RWPE2 (cell line): ENCODE results near the gene KLHL9.

ENCODE experiments used
- ATAC-seq: fragments of 200-7000 bp; cut with Tn5 transposase; 3 replicates; pipeline ENCODE4 v1.9.1; 2021; ENCODE audit warnings: low read depth
- DNase-seq: peaks from one replicate; pipeline ENCODE4 v3.0.0-alpha.2; 2020; ENCODE audit warnings: low spot score
- H3K27ac ChIP-seq: fragments of 450-650 bp; 2 replicates; pipeline ENCODE4 v1.5.1; 2017; ENCODE audit warnings: mild to moderate bottlenecking; ENCODE audit not compliant: poor library complexity, severe bottlenecking
- H3K27me3 ChIP-seq: fragments of 250-450 bp; sonication (Bioruptor Pico); 2 replicates; pipeline ENCODE4 v1.5.1; 2021; ENCODE audit warnings: mild to moderate bottlenecking, moderate library complexity; ENCODE audit not compliant: insufficient read depth, poor library complexity, severe bottlenecking
- H3K36me3 ChIP-seq: fragments of 250-450 bp; sonication (Bioruptor Pico); 2 replicates; pipeline ENCODE4 v1.5.1; 2020; ENCODE audit warnings: low read depth, mild to moderate bottlenecking, moderate library complexity
- H3K4me1 ChIP-seq: fragments of 250-450 bp; sonication (Bioruptor Pico); 2 replicates; pipeline ENCODE4 v1.5.1; 2021; ENCODE audit warnings: mild to moderate bottlenecking, moderate library complexity; ENCODE audit not compliant: insufficient read depth, poor library complexity, severe bottlenecking
- H3K4me3 ChIP-seq: fragments of 250-450 bp; sonication (Bioruptor Pico); 2 replicates; pipeline ENCODE4 v1.5.1; 2021; ENCODE audit warnings: mild to moderate bottlenecking, moderate library complexity; ENCODE audit not compliant: severe bottlenecking
- H3K9me3 ChIP-seq: fragments of 250-450 bp; sonication (Bioruptor Pico); 2 replicates; pipeline ENCODE4 v1.5.1; 2021; ENCODE audit warnings: mild to moderate bottlenecking, moderate library complexity; ENCODE audit not compliant: severe bottlenecking
- CTCF ChIP-seq: fragments of 450-650 bp; IDR thresholded peaks from one replicate; pipeline ENCODE4 v1.5.1; 2017; ENCODE audit warnings: mild to moderate bottlenecking, moderate library complexity; ENCODE audit not compliant: poor library complexity, severe bottlenecking

The KLHL9 gene

GRCh38 chr9:21362287-21362686 is 27.1 kb upstream of the KLHL9 start:
- DNase-seq (no peak), ATAC-seq (no peak)
- Histone ChIP-seq H3K36me3 (no peaks in the 10 kb centered on the region), H3K27me3 (peaks cover 7% of the 10 kb centered on the region), H3K4me3 (no peak overlapping the region), H3K9me3 (no peaks in the 10 kb centered on the region), H3K27ac (no peak overlapping the region), H3K4me1 (no peaks in the 10 kb centered on the region)
- TF ChIP-seq CTCF = no peak

DNA sequence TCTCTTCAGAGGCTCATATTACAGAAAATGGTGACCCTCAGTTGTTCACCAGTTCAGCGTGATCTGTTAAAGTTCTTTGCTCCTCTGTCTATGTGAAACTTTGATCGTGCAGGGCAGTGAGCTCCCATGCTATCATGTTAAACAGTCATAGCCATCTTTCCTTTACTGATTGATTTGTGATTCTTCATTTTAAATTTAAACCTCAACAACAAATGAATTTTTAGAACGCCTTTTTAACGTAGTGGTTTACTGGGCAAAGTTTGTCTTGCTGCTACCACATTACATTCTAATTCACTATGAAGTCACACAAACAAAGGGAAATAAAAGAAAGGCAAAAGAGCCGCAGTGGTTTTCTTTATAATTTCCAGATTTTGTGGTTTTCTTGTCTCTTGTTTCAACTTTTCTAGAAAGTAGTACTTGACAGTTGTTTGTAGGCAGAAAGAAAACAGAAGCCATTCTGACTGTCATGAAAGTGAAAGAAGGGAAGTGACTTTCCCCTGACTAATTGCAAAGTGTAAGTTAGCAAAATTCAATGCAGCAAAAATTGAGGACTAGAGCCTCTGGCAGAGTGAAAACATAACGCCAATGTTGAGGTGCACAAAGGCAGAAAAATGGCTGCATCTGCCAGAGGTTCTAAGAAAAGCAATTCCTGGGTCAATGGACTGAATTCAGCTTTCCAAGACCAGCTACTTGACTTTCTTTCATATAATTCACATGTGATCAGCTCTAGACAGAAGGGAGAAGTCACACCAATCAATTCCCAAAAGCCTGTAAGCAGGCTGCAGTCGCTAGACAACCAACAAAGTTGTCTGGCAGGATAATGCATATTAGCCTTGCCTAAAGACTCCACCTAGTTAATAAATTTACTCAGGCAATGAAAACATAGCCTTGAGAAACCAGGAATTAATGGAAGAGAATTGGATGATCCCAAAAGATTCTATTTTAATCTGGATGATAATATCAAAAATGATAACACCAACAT is 22.6 kb upstream of the KLHL9 start:
- Histone ChIP-seq H3K9me3 (no peaks in the 10 kb centered on the region), H3K36me3 (no peaks in the 10 kb centered on the region), H3K4me1 (no peaks in the 10 kb centered on the region), H3K4me3 (no peak overlapping the region), H3K27me3 (peaks cover 3% of the 10 kb centered on the region), H3K27ac (no peak overlapping the region)
- DNase-seq (no peak), ATAC-seq (no peak)
- no peak for TF ChIP-seq CTCF

- no peaks in the 10 kb centered on the region for H3K9me3 ChIP-seq
- H3K4me3 ChIP-seq = no peak within 1 kb of the TSS
- H3K27me3 ChIP-seq = peaks cover 7% of the 10 kb centered on the region
- H3K4me1 ChIP-seq = no peaks in the 10 kb centered on the region
- H3K36me3 ChIP-seq = no peaks in the 10 kb centered on the region
- ATAC-seq (no peak), DNase-seq (no peak)
- no peak within 1 kb of the TSS for H3K27ac ChIP-seq
- no peak for TF ChIP-seq CTCF
These were observed 15.6 kb upstream of the KLHL9 start, which contains the start of gene IFNA6 for GRCh38 chr9:21350787-21351186. Gene IFNA6, minus strand, starts transcription at chr9:21350887. Its CDS starts 0 bp downstream, at chr9:21350887.

- H3K36me3 ChIP-seq = no peaks in the 10 kb centered on the region
- peaks cover 7% of the 10 kb centered on the region for H3K27me3 ChIP-seq
- no peak for TF ChIP-seq CTCF
- H3K9me3 ChIP-seq = peaks cover 2% of the 10 kb centered on the region
- no peak overlapping the region for H3K27ac ChIP-seq
- DNase-seq (no peak), ATAC-seq (no peak)
- H3K4me1 ChIP-seq = no peaks in the 10 kb centered on the region
- H3K4me3 ChIP-seq = no peak overlapping the region
These were observed 13.3 kb upstream of the KLHL9 start for GRCh38 chr9:21348430-21348970.
